Measurements from ENCODE around the gene RAD9A. TPM values are rescaled to one million over a fixed set of nuclear protein-coding genes. Genes with fewer than 3 reads are reported as not detected.

The RAD9A gene
- total RNA-seq, 1 experiment from 2014 or later = 43.0 TPM

DNA sequence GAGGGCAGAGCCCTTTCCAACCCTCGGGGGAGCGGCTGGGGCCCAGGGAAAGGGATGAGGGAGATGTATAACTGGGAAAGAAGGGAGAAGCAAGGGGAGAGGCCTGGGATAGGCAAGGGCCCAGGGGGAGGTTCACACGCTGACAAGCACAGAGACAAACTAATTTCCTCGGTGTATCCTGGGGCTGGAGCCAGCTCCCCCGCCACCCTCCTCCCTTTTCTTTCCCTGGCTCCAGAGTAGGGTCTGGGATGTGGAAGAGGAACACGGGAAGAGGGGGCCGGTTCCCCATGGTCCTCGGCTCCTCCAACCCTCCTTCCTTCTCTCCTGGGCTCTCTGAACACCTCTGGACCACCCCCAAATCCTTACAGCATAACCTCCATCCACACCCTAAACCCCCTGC, 25.2 kb upstream of the RAD9A start:
- CTCF ChIA-PET = no interaction called here
- intact Hi-C loops (cut with micrococcal nuclease; ENCODE audit: unreplicated experiment) = no loop called here
- Histone ChIP-seq H3K9me3 (ENCODE audit: low read depth, low read length, poor library complexity, severe bottlenecking) (no peaks in the 10 kb centered on the region), H3K4me1 (ENCODE audit: insufficient read depth, low read length, poor library complexity, severe bottlenecking) (peaks cover 27% of the 10 kb centered on the region), H3K27me3 (replicated peaks; ENCODE audit: insufficient read depth, low read depth, low read length, poor library complexity) (no peaks in the 10 kb centered on the region), H3K27ac (ENCODE audit: low read depth, low read length, poor library complexity, severe bottlenecking) (no peak overlapping the region), H3K36me3 (ENCODE audit: insufficient read depth, low read length, poor library complexity, severe bottlenecking) (no peaks in the 10 kb centered on the region), H3K4me3 (ENCODE audit: low read depth, low read length, poor library complexity, severe bottlenecking) (no peak overlapping the region)
- no peak for DNase-seq (ENCODE audit: low spot score)
- no peak for TF ChIP-seq EZH2 (IDR thresholded peaks at IDR 0.05; ENCODE audit: borderline replicate concordance, low read depth, low read length, poor library complexity, severe bottlenecking)
- TF ChIP-seq, protein P1, sequence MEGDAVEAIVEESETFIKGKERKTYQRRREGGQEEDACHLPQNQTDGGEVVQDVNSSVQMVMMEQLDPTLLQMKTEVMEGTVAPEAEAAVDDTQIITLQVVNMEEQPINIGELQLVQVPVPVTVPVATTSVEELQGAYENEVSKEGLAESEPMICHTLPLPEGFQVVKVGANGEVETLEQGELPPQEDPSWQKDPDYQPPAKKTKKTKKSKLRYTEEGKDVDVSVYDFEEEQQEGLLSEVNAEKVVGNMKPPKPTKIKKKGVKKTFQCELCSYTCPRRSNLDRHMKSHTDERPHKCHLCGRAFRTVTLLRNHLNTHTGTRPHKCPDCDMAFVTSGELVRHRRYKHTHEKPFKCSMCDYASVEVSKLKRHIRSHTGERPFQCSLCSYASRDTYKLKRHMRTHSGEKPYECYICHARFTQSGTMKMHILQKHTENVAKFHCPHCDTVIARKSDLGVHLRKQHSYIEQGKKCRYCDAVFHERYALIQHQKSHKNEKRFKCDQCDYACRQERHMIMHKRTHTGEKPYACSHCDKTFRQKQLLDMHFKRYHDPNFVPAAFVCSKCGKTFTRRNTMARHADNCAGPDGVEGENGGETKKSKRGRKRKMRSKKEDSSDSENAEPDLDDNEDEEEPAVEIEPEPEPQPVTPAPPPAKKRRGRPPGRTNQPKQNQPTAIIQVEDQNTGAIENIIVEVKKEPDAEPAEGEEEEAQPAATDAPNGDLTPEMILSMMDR (conservative IDR thresholded peaks at IDR 0.05; ENCODE audit: low read depth, low read length) = no peak
- BruUV-seq (replicated peaks) = no TSS peak
- POLR2A ChIA-PET (ENCODE audit: low non-redundant PET) = no interaction called here

DNA sequence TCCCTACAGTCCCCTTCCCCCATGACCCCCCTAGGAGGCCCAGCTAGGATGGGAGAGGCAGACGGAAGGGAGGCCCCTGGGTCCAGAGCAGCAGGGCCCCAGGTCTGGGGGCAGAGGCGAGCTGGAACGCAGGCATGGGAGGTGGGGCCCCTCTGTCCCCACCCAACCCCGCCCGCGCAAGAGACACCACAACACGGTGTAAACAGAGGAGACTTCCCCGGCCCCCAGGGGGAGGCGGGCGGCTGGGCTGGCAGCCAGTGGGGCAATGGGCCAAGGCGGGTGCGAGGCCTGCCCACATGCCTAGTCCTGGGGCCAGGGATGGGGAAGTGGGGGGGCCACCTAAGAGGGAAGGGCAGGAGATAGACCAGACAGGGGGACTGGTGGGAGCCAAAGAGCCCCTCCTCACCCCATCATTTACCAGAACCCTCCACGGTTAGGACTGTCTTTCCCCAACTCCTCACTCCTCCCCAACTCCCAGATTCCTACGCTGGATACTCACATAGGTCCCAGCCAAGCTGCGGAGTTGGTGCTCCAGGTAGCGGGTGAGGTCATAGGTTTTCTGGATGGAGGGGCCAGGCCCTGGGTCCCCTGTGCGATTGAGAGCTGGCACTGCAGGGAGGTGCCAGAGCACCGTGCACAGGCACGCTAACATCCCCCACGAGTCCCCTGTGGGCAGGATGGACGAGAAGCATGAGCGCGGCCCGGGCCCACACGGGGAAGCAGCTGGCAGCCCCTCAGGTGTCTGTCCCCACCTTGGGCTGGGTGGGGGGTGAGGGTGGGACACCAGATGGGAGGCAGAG, 24.6 kb upstream of the RAD9A start:
- Histone ChIP-seq H3K27me3 (replicated peaks; ENCODE audit: insufficient read depth, low read depth, low read length, poor library complexity) (no peaks in the 10 kb centered on the region), H3K36me3 (ENCODE audit: insufficient read depth, low read length, poor library complexity, severe bottlenecking) (no peaks in the 10 kb centered on the region), H3K9me3 (ENCODE audit: low read depth, low read length, poor library complexity, severe bottlenecking) (no peaks in the 10 kb centered on the region), H3K4me3 (ENCODE audit: low read depth, low read length, poor library complexity, severe bottlenecking) (no peak overlapping the region), H3K4me1 (ENCODE audit: insufficient read depth, low read length, poor library complexity, severe bottlenecking) (peaks cover 34% of the 10 kb centered on the region), H3K27ac (ENCODE audit: low read depth, low read length, poor library complexity, severe bottlenecking) (no peak overlapping the region)
- BruUV-seq (replicated peaks) = no TSS peak
- intact Hi-C loops (cut with micrococcal nuclease; ENCODE audit: unreplicated experiment) = no loop called here
- no peak for DNase-seq (ENCODE audit: low spot score)
- ChIA-PET POLR2A (ENCODE audit: low non-redundant PET) (no interaction called here), CTCF (interaction anchor here (1.2 kb wide), 1 partner anchor 34 kb away, joined by 8 read pairs; no protein-coding TSS in a partner anchor)
- TF ChIP-seq, protein P1 (conservative IDR thresholded peaks at IDR 0.05; ENCODE audit: low read depth, low read length) = no peak
- no peak for TF ChIP-seq EZH2 (IDR thresholded peaks at IDR 0.05; ENCODE audit: borderline replicate concordance, low read depth, low read length, poor library complexity, severe bottlenecking)

DNA sequence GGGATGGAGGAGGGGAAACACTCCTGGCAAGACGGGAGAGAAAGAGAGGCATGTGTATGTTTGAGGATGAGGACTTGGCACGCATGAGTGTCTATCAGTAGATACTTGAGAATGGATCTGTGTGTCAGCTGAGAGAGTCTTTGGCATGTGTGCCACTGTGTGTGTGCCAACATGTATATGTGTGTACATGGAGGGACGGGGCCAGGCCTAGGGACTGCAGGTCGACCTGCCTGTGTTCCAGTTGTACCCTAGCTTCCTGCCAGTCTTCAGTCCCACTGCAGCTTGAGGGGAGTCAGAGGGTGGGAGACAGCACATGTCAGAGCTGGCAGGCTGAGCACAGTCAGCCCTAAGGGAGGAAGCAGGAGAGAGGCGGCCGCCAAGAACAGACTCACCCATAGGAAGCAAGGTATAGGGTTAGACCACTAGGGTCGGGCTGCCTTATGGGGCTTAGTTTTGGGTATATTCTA, 24.0 kb upstream of the RAD9A start:
- intact Hi-C loops (cut with micrococcal nuclease; ENCODE audit: unreplicated experiment) = no loop called here
- H3K9me3 ChIP-seq (ENCODE audit: low read depth, low read length, poor library complexity, severe bottlenecking) = no peaks in the 10 kb centered on the region
- no peaks in the 10 kb centered on the region for H3K36me3 ChIP-seq (ENCODE audit: insufficient read depth, low read length, poor library complexity, severe bottlenecking)
- no peak for DNase-seq (ENCODE audit: low spot score)
- BruUV-seq (replicated peaks) = no TSS peak
- TF ChIP-seq, protein P1 (conservative IDR thresholded peaks at IDR 0.05; ENCODE audit: low read depth, low read length) = no peak
- no peak for TF ChIP-seq EZH2 (IDR thresholded peaks at IDR 0.05; ENCODE audit: borderline replicate concordance, low read depth, low read length, poor library complexity, severe bottlenecking)
- no peak overlapping the region for H3K4me3 ChIP-seq (ENCODE audit: low read depth, low read length, poor library complexity, severe bottlenecking)
- H3K27ac ChIP-seq (ENCODE audit: low read depth, low read length, poor library complexity, severe bottlenecking) = no peak overlapping the region
- ChIA-PET POLR2A (ENCODE audit: low non-redundant PET) (no interaction called here), CTCF (interaction anchor here (1.2 kb wide), 1 partner anchor 33 kb away, joined by 8 read pairs; no protein-coding TSS in a partner anchor)
- H3K4me1 ChIP-seq (ENCODE audit: insufficient read depth, low read length, poor library complexity, severe bottlenecking) = peaks cover 35% of the 10 kb centered on the region
- H3K27me3 ChIP-seq (replicated peaks; ENCODE audit: insufficient read depth, low read depth, low read length, poor library complexity) = no peaks in the 10 kb centered on the region
